ENCODE data around the gene WDR11. TPM values are rescaled to one million over a fixed set of nuclear protein-coding genes. Genes with fewer than 3 reads are reported as not detected.

The WDR11 gene
- total and polyA plus RNA-seq, 12 donors: 32.6 to 73.7 (median 45.6) TPM

DNA sequence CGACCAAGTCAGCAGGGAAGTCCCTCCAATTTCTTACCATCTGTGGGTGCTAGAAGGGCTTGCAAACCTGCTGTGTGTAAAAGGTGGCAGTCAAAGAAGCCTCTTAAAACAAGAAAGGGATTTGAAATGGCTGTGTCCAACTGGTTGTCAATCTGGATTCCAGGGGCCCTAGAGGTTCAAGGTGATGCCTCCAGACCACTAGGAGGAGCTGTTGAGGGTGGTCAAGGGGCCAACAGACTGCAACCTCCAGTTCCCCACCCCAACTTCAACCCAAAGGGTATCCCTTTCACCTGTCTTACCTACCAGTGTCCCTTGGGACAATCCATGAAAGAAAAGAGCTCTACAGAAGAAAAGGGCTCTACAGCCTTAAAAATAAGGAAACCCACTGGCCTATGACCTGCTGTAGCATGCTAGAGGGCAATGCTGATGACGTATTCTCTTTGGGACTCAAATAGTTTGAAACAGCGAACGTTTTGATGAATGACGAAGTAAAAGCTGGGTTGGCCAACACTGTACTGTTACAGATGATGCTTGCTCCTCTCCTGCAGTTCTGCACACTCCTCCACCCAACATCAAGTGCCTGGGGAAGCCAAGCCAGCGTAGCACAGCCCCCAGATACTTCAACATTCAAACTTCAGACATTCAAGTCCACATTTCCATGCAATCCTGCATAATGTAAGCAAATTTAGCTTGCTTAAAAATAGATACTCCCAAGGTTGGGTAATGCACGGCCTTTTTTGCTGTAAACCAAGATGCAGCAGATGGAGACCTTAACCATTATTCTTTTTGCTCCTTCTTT is 45.9 kb upstream of the WDR11 start:
- WGBS, 4 donors: 73 to 82% (median 75%) methylated on average over 7 of the region's 7 CpGs
- intact Hi-C loops (cut with DNase I): no loop called here
- H3K4me3 ChIP-seq: no peak overlapping the region
- H3K4me1 ChIP-seq (replicated peaks in 1 of 2): no peaks in the 10 kb centered on the region
- no peak for DNase-seq
- H3K27ac ChIP-seq: no peak overlapping the region
- H3K36me3 ChIP-seq (replicated peaks in 1 of 2): no peaks in the 10 kb centered on the region
- H3K9me3 ChIP-seq (replicated peaks in 1 of 3): no peaks in the 10 kb centered on the region
- TF ChIP-seq CTCF (IDR thresholded peaks at IDR 0.05) (no peak), POLR2A (IDR thresholded peaks at IDR 0.05) (no peak)
- no peaks in the 10 kb centered on the region for H3K27me3 ChIP-seq

DNA sequence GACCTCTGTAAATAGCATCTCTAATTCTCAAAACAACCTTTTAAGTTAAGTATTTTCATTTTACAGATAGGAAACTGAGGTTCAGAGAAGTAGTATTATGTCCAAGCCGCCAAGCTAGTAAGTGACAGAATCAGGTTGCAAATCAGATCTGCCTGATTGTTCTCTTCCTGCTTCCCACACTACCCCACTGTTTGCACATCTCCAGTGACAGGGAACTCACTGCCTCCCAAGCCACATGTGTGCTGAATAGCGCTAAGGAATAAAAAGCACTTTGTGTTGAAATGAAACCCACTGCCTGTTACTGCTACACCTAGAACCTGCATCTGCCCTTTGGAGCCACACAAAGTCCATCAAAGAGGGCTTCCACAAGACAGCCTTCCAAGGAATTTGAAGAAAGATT is 45.1 kb upstream of the WDR11 start:
- Histone ChIP-seq H3K27ac (no peak overlapping the region), H3K27me3 (peaks cover 3% of the 10 kb centered on the region), H3K9me3 (replicated peaks in 1 of 3) (no peaks in the 10 kb centered on the region), H3K4me3 (no peak overlapping the region), H3K4me1 (replicated peaks in 1 of 2) (no peaks in the 10 kb centered on the region), H3K36me3 (replicated peaks in 1 of 2) (no peaks in the 10 kb centered on the region)
- no peak for DNase-seq
- intact Hi-C loops (cut with DNase I): no loop called here
- 87 to 100% (median 90%) methylated on average over 2 of the region's 2 CpGs for WGBS, 4 donors
- TF ChIP-seq POLR2A (IDR thresholded peaks at IDR 0.05) (no peak), CTCF (IDR thresholded peaks at IDR 0.05) (no peak)

DNA sequence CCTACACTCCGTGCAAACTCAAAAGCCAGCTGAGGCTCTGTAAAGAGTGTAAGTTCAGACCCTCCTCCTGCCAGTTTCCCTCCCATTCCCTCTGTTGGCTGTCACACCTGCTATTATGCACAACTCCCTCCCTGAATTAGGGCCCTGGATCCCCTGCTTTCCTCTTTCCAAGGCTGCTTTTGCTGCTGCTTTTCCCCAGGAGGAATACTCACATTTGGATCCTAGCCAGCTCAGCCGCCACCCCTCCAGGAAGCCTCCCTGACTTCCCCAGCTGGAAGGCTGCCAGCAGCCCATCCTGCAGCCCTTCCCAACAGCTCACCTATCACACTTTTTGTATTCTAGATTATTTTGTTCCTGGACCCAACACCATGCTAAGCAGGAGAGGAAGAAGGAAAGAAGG is 40.9 kb upstream of the WDR11 start:
- intact Hi-C loops (cut with DNase I): no loop called here
- H3K27ac ChIP-seq: no peak overlapping the region
- WGBS, 4 donors: 24 to 40% (median 29%) methylated on average over 1 to 2 of the region's 2 CpGs
- H3K4me1 ChIP-seq (replicated peaks in 1 of 2): no peaks in the 10 kb centered on the region
- DNase-seq: no peak
- H3K27me3 ChIP-seq: peaks cover 3% of the 10 kb centered on the region
- no peaks in the 10 kb centered on the region for H3K36me3 ChIP-seq (replicated peaks in 1 of 2)
- H3K9me3 ChIP-seq (replicated peaks in 1 of 3): no peaks in the 10 kb centered on the region
- TF ChIP-seq POLR2A (IDR thresholded peaks at IDR 0.05) (no peak), CTCF (IDR thresholded peaks at IDR 0.05) (no peak)
- H3K4me3 ChIP-seq: no peak overlapping the region

DNA sequence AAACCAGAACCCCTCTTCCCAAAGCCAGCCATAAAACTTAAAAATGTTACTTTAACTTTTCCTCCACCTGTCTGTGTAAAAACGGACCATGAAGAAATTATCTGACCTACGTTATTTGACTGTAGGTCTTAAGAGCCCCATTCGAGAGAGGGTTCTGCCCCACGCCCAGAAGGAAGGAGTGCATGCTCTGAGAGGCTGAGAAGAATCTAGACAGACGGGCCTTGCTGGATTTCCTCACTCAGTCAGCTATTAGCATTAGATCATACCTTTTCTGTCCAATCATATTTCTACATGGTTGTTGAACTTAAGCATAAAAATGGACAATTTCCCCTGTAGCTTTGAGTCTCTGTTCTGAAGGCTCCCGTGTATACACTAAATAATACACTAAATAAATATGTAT is 38.1 kb upstream of the WDR11 start:
- intact Hi-C loops (cut with DNase I): no loop called here
- Histone ChIP-seq H3K9me3 (replicated peaks in 1 of 3) (no peaks in the 10 kb centered on the region), H3K4me1 (replicated peaks in 1 of 2) (no peaks in the 10 kb centered on the region), H3K4me3 (no peak overlapping the region), H3K27me3 (peaks cover 3% of the 10 kb centered on the region), H3K27ac (no peak overlapping the region), H3K36me3 (replicated peaks in 1 of 2) (no peaks in the 10 kb centered on the region)
- TF ChIP-seq CTCF (IDR thresholded peaks at IDR 0.05) (no peak), POLR2A (IDR thresholded peaks at IDR 0.05) (no peak)
- WGBS, 4 donors: 67 to 74% (median 68%) methylated on average over 6 of the region's 6 CpGs
- no peak for DNase-seq

Measured in adrenal gland (tissue), 12 donors.